A549 treated with dexamethasone at 1 μM for 4 hours (cell line): ENCODE measurements around the gene GPR63. TPM values are rescaled to one million over a fixed set of nuclear protein-coding genes. Genes with fewer than 3 reads are reported as not detected.

Experiments used
- total RNA-seq: library from RNA; stranded (reverse); fragments of 200-300 nt; extraction: Qiagen RNA extraction; gene quantifications from 5 replicates; pipeline ENCODE4 v1.2.3, GENCODE V29; 2022

GPR63 gene
- 0.30 to 0.47 TPM (median 0.36 TPM) in 5 replicates for total RNA-seq

GRCh38 chr6:96837081-96837971, at the start of gene GPR63:
TSS of gene GPR63 (minus strand) at chr6:96837477. CDS start at chr6:96799731, 37,746 bp downstream.

Other genes with a start within 250 kb of the GPR63 start
- gene NDUFAF4, start 60.4 kb upstream of the GPR63 start, total RNA-seq = 33.6 to 40.8 TPM (median 37.9 TPM) in 5 replicates
- not detected in 5 replicates for gene KLHL32, start 87.3 kb upstream of the GPR63 start, total RNA-seq